Neural crest cell (in vitro differentiated cells): ENCODE data around the gene NFE2. TPM values are rescaled to one million over a fixed set of nuclear protein-coding genes. Genes with fewer than 3 reads are reported as not detected.
"Not testable (repeated sequence)": the region's sequence is repeated elsewhere in the genome, so short reads cannot be mapped to it uniquely, and the experiment has no call there.

Experiments used
- DNase-seq: peaks from one replicate; pipeline ENCODE4 v3.0.0; 2021; ENCODE audit warnings: low read depth, mixed read lengths, low spot score
- H3K27ac Mint-ChIP-seq: one replicate; pipeline ENCODE4 v1.8.0; 2021; ENCODE audit warnings: mild to moderate bottlenecking, mixed read lengths; ENCODE audit not compliant: unreplicated experiment
- H3K27me3 Mint-ChIP-seq: 2 replicates; pipeline ENCODE4 v1.8.0; 2021; ENCODE audit warnings: low read depth, mild to moderate bottlenecking, mixed read lengths
- H3K36me3 Mint-ChIP-seq: 2 replicates; pipeline ENCODE4 v1.8.0; 2021; ENCODE audit warnings: low read depth, mild to moderate bottlenecking, mixed read lengths
- H3K4me1 Mint-ChIP-seq: 2 replicates; pipeline ENCODE4 v1.8.0; 2021; ENCODE audit warnings: mixed read lengths
- H3K4me3 Mint-ChIP-seq: one replicate; pipeline ENCODE4 v1.8.0; 2021; ENCODE audit warnings: mild to moderate bottlenecking, mixed read lengths
- H3K9me3 Mint-ChIP-seq: 2 replicates; pipeline ENCODE4 v1.8.0; 2021; ENCODE audit warnings: mixed read lengths
- CTCF ChIP-seq: fragments of 200-600 bp; sonication (generic); conservative IDR thresholded peaks from 2 replicates; pipeline ENCODE4 v1.5.0; 2021; ENCODE audit warnings: antibody characterized with exemption, mild to moderate bottlenecking
- total RNA-seq: library from RNA; stranded (reverse); gene quantifications from 2 replicates; pipeline ENCODE4 v1.2.1, GENCODE V29; 2021

The NFE2 gene
- total RNA-seq, 1 donor from 2014 or later, result not detected

GRCh38 chr12:54286042-54287030, 14.5 kb downstream of the NFE2 start:
- Mint-ChIP-seq H3K4me3 (no peak overlapping the region), H3K36me3 (peaks cover 27% of the 10 kb centered on the region), H3K9me3 (no peaks in the 10 kb centered on the region), H3K4me1 (peaks cover 60% of the 10 kb centered on the region), H3K27ac (peak overlapping the region; percentile 20), H3K27me3 (peaks cover 20% of the 10 kb centered on the region)
- no peak for TF ChIP-seq CTCF
- no peak for DNase-seq

- H3K4me1 Mint-ChIP-seq, result peaks cover 60% of the 10 kb centered on the region
- no peaks in the 10 kb centered on the region for H3K9me3 Mint-ChIP-seq
- no peak for DNase-seq
- H3K27me3 Mint-ChIP-seq, result peaks cover 20% of the 10 kb centered on the region
- peak; percentile 58 for TF ChIP-seq CTCF
- H3K27ac Mint-ChIP-seq, result peak overlapping the region; percentile 31
- no peak overlapping the region for H3K4me3 Mint-ChIP-seq
- H3K36me3 Mint-ChIP-seq, result peaks cover 27% of the 10 kb centered on the region
Observed at GRCh38 chr12:54285150-54286041, 15.4 kb downstream of the NFE2 start.

- DNase-seq, H3K9me3 Mint-ChIP-seq, H3K4me3 Mint-ChIP-seq: not testable (repeated sequence)
- Mint-ChIP-seq H3K27ac (peak overlapping the region; percentile 25), H3K4me1 (peaks cover 60% of the 10 kb centered on the region), H3K27me3 (peaks cover 20% of the 10 kb centered on the region), H3K36me3 (peaks cover 27% of the 10 kb centered on the region)
Observed at GRCh38 chr12:54284070-54284780, 16.6 kb downstream of the NFE2 start.

- Mint-ChIP-seq H3K27ac (no peak overlapping the region), H3K4me3 (no peak overlapping the region), H3K27me3 (peaks cover 16% of the 10 kb centered on the region), H3K36me3 (peaks cover 27% of the 10 kb centered on the region), H3K9me3 (no peaks in the 10 kb centered on the region), H3K4me1 (peaks cover 57% of the 10 kb centered on the region)
- no peak for DNase-seq
- TF ChIP-seq CTCF, result no peak
Observed at GRCh38 chr12:54282949-54283593, 17.7 kb downstream of the NFE2 start.

GRCh38 chr12:54281694-54282093, 19.1 kb downstream of the NFE2 start:
- Mint-ChIP-seq H3K36me3 (peaks cover 24% of the 10 kb centered on the region), H3K4me1 (peaks cover 47% of the 10 kb centered on the region), H3K27me3 (peaks cover 16% of the 10 kb centered on the region)
- H3K9me3 Mint-ChIP-seq, H3K27ac Mint-ChIP-seq, DNase-seq, H3K4me3 Mint-ChIP-seq: not testable (repeated sequence)

GRCh38 chr12:54281261-54281638, 19.6 kb downstream of the NFE2 start:
- H3K27ac Mint-ChIP-seq, H3K9me3 Mint-ChIP-seq, H3K4me3 Mint-ChIP-seq, DNase-seq: not testable (repeated sequence)
- Mint-ChIP-seq H3K4me1 (peaks cover 47% of the 10 kb centered on the region), H3K36me3 (peaks cover 20% of the 10 kb centered on the region), H3K27me3 (peaks cover 16% of the 10 kb centered on the region)
